ENCODE results near the gene SIGMAR1.

- TF ChIP-seq, protein P1, sequence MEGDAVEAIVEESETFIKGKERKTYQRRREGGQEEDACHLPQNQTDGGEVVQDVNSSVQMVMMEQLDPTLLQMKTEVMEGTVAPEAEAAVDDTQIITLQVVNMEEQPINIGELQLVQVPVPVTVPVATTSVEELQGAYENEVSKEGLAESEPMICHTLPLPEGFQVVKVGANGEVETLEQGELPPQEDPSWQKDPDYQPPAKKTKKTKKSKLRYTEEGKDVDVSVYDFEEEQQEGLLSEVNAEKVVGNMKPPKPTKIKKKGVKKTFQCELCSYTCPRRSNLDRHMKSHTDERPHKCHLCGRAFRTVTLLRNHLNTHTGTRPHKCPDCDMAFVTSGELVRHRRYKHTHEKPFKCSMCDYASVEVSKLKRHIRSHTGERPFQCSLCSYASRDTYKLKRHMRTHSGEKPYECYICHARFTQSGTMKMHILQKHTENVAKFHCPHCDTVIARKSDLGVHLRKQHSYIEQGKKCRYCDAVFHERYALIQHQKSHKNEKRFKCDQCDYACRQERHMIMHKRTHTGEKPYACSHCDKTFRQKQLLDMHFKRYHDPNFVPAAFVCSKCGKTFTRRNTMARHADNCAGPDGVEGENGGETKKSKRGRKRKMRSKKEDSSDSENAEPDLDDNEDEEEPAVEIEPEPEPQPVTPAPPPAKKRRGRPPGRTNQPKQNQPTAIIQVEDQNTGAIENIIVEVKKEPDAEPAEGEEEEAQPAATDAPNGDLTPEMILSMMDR (IDR thresholded peaks at IDR 0.05), result no peak
- no peak for TF ChIP-seq POLR2A (IDR thresholded peaks at IDR 0.05)
These were observed 43.4 kb downstream of the SIGMAR1 start for GRCh38 chr9:34594177-34594576.
